ENCODE measurements around the gene CLEC2L. TPM values are rescaled to one million over a fixed set of nuclear protein-coding genes. Genes with fewer than 3 reads are reported as not detected.

Gene CLEC2L
- total and polyA plus RNA-seq, 2 of the 13 experiments (the other 11 are each of a cell fraction or from before 2014, with no cell fraction given) = 0.20 to 0.25 TPM

GRCh38 chr7:139521439-139521838, 2.0 kb upstream of the CLEC2L start (continued):
- no peak for TF ChIP-seq TAF1 (CRISPR knock-in tag; IDR thresholded peaks at IDR 0.05)

GRCh38 chr7:139522830-139523198, 671 bp upstream of the CLEC2L start:
- DNase-seq (ENCODE audit: low spot score) = no peak
- Histone ChIP-seq H3K27me3 (ENCODE audit: control insufficient read depth in 1 of 2, insufficient read depth in 2 of 2, low read length in 2 of 2) (peaks cover 0 to 61% of the 10 kb centered on the region in 2 experiments; a peak in 4 of 5 replicates), H3K36me3 (replicated peaks in 1 of 2; ENCODE audit: control insufficient read depth in 1 of 2, insufficient read depth in 2 of 2, low read length in 2 of 2) (no peaks in the 10 kb centered on the region), H3K4me1 (ENCODE audit: insufficient read depth, low read length) (peaks cover 5% of the 10 kb centered on the region; the same call in 1 of the 2 replicates), H3K79me2 (ENCODE audit: insufficient read depth, low read length) (no peaks in the 10 kb centered on the region), H3K9ac (ENCODE audit: insufficient read depth, low read depth, low read length) (no peak overlapping the region), H3K4me2 (ENCODE audit: low read depth, low read length) (peak overlapping the region; percentile 45), H2AFZ (ENCODE audit: low read length) (no peak overlapping the region), H3K4me3 (replicated peaks in 1 of 3; ENCODE audit: insufficient read depth in 1 of 3, low read depth in 2 of 3, low read length in 3 of 3) (no peak overlapping the region), H3K9me3 (ENCODE audit: low read length) (no peaks in the 10 kb centered on the region), H4K20me1 (ENCODE audit: insufficient read depth, low read length) (no peaks in the 10 kb centered on the region; the same call in 1 of the 2 replicates), H3K27ac (ENCODE audit: extremely low read length, insufficient read depth, low read length) (no peak overlapping the region)
- no peak for ATAC-seq
- FAIRE-seq = no peak
- CTCF ChIA-PET (ENCODE audit: low intra/inter-chr PET ratio, low total read pairs) = no interaction called here
- intact Hi-C loops (cut with micrococcal nuclease; ENCODE audit: unreplicated experiment) (no loop called here), in situ Hi-C loops (cut with HindIII; ENCODE audit: extremely low pct_ligation_motif_present, low pct_unique_long_range_greater_than_20kb) (no loop called here)
- POLR2A ChIA-PET = no interaction called here
- no peak for TF ChIP-seq ARHGAP35 (CRISPR knock-in tag; IDR thresholded peaks at IDR 0.05; ENCODE audit: borderline replicate concordance)
- TF ChIP-seq PBX3 (CRISPR knock-in tag; IDR thresholded peaks at IDR 0.05; ENCODE audit: borderline replicate concordance) = no peak
- no peak for TF ChIP-seq BORCS8-MEF2B (CRISPR knock-in tag; IDR thresholded peaks at IDR 0.05)
- no peak for TF ChIP-seq SMYD3 (CRISPR knock-in tag; IDR thresholded peaks at IDR 0.05)
- TF ChIP-seq IKZF1 (IDR thresholded peaks at IDR 0.05) = no peak
- no peak for TF ChIP-seq TGIF2 (CRISPR knock-in tag; IDR thresholded peaks at IDR 0.05)
- no peak for TF ChIP-seq ZMAT5 (CRISPR knock-in tag; IDR thresholded peaks at IDR 0.05; ENCODE audit: borderline replicate concordance, low read depth)
- TF ChIP-seq ZNF788 (CRISPR knock-in tag; IDR thresholded peaks at IDR 0.05; ENCODE audit: borderline replicate concordance) = no peak
- no peak for TF ChIP-seq GATAD2A (CRISPR knock-in tag; IDR thresholded peaks at IDR 0.05)
- no peak for TF ChIP-seq ZNF451 (CRISPR knock-in tag; IDR thresholded peaks at IDR 0.05)
- TF ChIP-seq ZBTB3 (CRISPR knock-in tag; IDR thresholded peaks at IDR 0.05; ENCODE audit: borderline replicate concordance, low read depth) = no peak
- no peak for TF ChIP-seq ZNF326 (CRISPR knock-in tag; IDR thresholded peaks at IDR 0.05; ENCODE audit: borderline replicate concordance)
- no peak for TF ChIP-seq PAXIP1 (CRISPR knock-in tag; conservative IDR thresholded peaks at IDR 0.05)
- no peak for TF ChIP-seq AGO2 (optimal IDR thresholded peaks at IDR 0.05; ENCODE audit: low read depth, low read length)
- 12% methylated on average over 8 of the region's 11 CpGs for WGBS (ENCODE audit: low lambda C conversion rate)
- no TSS peak for BruUV-seq (replicated peaks)

All from HepG2 (cell line).